Activated CD8-positive, alpha-beta memory T cell treated with anti-CD3 and anti-CD28 coated beads for 24 hours (primary cell): ENCODE data around the gene TRMT13.
"Not testable (repeated sequence)": the region's sequence is repeated elsewhere in the genome, so short reads cannot be mapped to it uniquely, and the experiment has no call there.

Source experiments
- DNase-seq: peaks from one replicate; pipeline ENCODE4 v3.0.0-alpha.2; 2020

The TRMT13 gene

GRCh38 chr1:100164216-100164615 lies 31.3 kb downstream of the TRMT13 start:
- no peak for DNase-seq

- no peak for DNase-seq
Measured at GRCh38 chr1:100164702-100165101, 31.7 kb downstream of the TRMT13 start.

GRCh38 chr1:100168051-100168450 lies 35.1 kb downstream of the TRMT13 start:
- DNase-seq = no peak

- no peak for DNase-seq
Measured at GRCh38 chr1:100177295-100178041, 44.5 kb downstream of the TRMT13 start.

GRCh38 chr1:100178091-100178490 lies 45.1 kb downstream of the TRMT13 start, which contains the start of gene LRRC39:
Gene LRRC39 (minus strand): TSS chr1:100178256. CDS start chr1:100168516, 9,740 bp downstream.
- no peak for DNase-seq

- DNase-seq = no peak
Measured at GRCh38 chr1:100183370-100183769, 50.4 kb downstream of the TRMT13 start.

GRCh38 chr1:100184536-100184935 lies 51.6 kb downstream of the TRMT13 start:
- DNase-seq = no peak

GRCh38 chr1:100187912-100188311 lies 54.9 kb downstream of the TRMT13 start:
- no peak for DNase-seq

GRCh38 chr1:100188617-100189016 lies 55.7 kb downstream of the TRMT13 start:
- DNase-seq = no peak

- DNase-seq = no peak
Measured at GRCh38 chr1:100198596-100198995, 65.6 kb downstream of the TRMT13 start.

GRCh38 chr1:100200060-100200459 lies 67.1 kb downstream of the TRMT13 start:
- DNase-seq = not testable (repeated sequence)
